PFSK-1 (cell line): ENCODE data around the gene RASGRF1.

Experiments used
- FOXP2 ChIP-seq: optimal IDR thresholded peaks from 2 replicates; pipeline ENCODE3; 2011; ENCODE audit warnings: borderline replicate concordance, control low read depth, inconsistent platforms; ENCODE audit not compliant: insufficient read depth; ENCODE audit errors: extremely low read length, extremely low read depth
- POLR2AphosphoS5 ChIP-seq: IDR thresholded peaks from 2 replicates; pipeline ENCODE4 v1.6.1; 2012; ENCODE audit warnings: low read depth, mild to moderate bottlenecking, control low read depth, low read length, moderate library complexity
- SIN3A ChIP-seq: IDR thresholded peaks from 2 replicates; pipeline ENCODE4 v1.6.1; 2012; ENCODE audit warnings: mild to moderate bottlenecking, low read length, moderate library complexity, borderline replicate concordance; ENCODE audit not compliant: insufficient read depth
- TAF1 ChIP-seq: IDR thresholded peaks from 2 replicates; pipeline ENCODE4 v1.6.1; 2012; ENCODE audit warnings: low read length, control low read depth, borderline replicate concordance; ENCODE audit not compliant: insufficient read depth
- TF ChIP-seq, protein P1 (sequence below), 2 experiments: IDR thresholded peaks; 2 replicates each; pipeline versions ENCODE4 v1.6.1 to v1.8.0; 2011 to 2012; ENCODE audit warnings: low read depth in 2 of 2, low read length in 2 of 2, control low read depth in 1 of 2, inconsistent platforms in 1 of 2, mild to moderate bottlenecking in 1 of 2, moderate library complexity in 1 of 2; ENCODE audit not compliant: insufficient read depth in 1 of 2

Gene RASGRF1

DNA sequence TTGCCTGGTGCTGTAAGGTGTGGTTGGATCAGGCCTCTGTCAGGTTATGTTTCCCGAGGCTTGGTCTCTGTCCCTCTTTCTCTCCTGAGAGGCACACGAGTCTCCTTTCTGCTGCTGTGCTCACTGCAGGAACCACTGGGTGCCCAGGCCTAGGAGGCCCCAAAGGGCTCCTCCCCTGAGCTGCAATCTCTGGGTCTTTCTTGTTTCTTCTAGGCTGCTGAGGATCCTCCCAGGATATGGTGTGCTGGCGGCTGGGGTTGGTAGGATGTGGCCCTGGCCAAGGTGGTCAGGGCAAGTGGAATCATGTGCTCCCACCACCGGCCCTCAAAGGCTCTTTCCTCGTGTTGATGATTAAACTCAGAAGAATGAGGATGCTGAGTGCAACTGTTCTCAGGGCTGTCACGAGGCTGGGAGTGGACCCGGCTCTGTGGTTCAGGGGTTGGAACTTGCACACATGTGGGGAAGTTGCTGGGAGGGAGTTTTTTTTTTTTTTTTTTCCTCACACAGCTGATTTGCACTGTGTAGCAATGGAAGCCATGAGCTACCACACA is 102.1 kb downstream of the RASGRF1 start:
- no peak for TF ChIP-seq POLR2AphosphoS5
- TF ChIP-seq, protein P1, sequence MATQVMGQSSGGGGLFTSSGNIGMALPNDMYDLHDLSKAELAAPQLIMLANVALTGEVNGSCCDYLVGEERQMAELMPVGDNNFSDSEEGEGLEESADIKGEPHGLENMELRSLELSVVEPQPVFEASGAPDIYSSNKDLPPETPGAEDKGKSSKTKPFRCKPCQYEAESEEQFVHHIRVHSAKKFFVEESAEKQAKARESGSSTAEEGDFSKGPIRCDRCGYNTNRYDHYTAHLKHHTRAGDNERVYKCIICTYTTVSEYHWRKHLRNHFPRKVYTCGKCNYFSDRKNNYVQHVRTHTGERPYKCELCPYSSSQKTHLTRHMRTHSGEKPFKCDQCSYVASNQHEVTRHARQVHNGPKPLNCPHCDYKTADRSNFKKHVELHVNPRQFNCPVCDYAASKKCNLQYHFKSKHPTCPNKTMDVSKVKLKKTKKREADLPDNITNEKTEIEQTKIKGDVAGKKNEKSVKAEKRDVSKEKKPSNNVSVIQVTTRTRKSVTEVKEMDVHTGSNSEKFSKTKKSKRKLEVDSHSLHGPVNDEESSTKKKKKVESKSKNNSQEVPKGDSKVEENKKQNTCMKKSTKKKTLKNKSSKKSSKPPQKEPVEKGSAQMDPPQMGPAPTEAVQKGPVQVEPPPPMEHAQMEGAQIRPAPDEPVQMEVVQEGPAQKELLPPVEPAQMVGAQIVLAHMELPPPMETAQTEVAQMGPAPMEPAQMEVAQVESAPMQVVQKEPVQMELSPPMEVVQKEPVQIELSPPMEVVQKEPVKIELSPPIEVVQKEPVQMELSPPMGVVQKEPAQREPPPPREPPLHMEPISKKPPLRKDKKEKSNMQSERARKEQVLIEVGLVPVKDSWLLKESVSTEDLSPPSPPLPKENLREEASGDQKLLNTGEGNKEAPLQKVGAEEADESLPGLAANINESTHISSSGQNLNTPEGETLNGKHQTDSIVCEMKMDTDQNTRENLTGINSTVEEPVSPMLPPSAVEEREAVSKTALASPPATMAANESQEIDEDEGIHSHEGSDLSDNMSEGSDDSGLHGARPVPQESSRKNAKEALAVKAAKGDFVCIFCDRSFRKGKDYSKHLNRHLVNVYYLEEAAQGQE (IDR thresholded peaks at IDR 0.05; ENCODE audit: insufficient read depth in 1 of 2, low read depth in 2 of 2, low read length in 2 of 2), result no peak
- TF ChIP-seq FOXP2, result no peak
- no peak for TF ChIP-seq SIN3A
- TF ChIP-seq TAF1, result no peak

DNA sequence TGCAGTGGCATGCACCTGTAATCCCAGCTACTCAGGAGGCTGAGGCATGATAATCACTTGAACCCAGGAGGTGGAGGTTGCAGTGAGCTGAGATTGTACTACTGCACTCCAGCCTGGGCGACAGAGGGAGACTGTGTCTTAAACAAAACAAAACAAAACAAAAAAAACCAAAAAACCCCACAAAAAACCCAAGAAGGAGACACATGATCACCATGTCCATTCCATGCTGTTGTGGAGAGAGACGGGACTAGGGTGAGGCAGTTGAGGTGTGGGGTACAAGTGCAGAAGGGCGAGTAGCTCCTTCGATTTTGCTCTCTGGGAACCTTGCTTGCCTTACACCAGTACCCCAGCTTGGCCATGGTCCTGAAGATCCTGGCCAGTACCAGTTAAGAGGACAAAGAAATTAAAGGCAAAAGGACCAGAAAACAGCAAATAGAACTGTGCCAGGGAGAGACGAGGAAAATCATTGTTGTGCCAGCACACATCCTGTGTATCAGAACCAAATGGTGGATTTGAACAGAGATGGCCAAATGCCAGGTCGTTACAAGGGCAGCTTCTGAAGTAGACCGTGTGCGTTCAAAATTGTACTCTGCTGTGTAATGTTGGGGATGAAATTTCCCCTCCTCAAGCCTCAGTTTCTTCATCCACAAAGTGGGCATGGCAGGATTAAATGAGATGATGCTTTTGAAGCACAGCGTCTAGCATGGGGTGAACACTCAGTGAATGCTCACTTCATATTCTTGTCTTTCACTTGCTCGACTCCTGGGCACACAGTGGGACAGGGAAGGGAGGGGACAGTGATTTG is 102.8 kb downstream of the RASGRF1 start:
- TF ChIP-seq SIN3A (no peak), POLR2AphosphoS5 (no peak), TAF1 (no peak), FOXP2 (no peak)
- TF ChIP-seq, protein P1 (IDR thresholded peaks at IDR 0.05; ENCODE audit: insufficient read depth in 1 of 2, low read depth in 2 of 2, low read length in 2 of 2), result no peak

DNA sequence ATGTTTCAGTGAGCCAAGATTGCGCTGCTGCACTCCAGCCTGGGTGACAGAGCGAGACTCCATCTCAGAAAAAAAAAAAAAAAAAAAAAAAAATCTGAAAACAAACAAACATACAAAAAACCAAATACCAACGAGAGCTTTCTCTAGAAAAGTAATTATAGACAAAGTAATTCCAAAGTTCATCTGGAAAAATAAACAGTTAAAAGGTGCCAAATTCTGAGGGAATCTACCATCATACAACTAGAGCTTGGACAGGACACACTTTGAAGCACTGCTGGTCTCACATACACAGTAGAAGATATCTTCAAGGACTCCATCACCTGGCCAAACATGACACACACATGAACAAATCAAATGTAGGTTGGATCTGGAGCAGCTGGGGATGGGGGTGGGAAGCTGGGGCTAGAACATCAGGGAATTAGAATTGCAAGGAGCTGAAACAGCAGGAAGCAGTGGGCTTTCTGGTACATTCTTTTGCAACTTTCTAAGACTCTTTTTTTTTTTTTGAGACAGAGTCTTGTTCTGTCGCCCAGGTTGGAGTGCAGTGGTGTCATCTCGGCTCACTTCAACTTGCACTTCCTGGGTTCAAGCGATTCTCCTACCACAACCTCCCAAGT is 104.6 kb downstream of the RASGRF1 start:
- TF ChIP-seq SIN3A (no peak), FOXP2 (no peak), POLR2AphosphoS5 (no peak), TAF1 (no peak)
- TF ChIP-seq, protein P1 (IDR thresholded peaks at IDR 0.05; ENCODE audit: insufficient read depth in 1 of 2, low read depth in 2 of 2, low read length in 2 of 2), result no peak

DNA sequence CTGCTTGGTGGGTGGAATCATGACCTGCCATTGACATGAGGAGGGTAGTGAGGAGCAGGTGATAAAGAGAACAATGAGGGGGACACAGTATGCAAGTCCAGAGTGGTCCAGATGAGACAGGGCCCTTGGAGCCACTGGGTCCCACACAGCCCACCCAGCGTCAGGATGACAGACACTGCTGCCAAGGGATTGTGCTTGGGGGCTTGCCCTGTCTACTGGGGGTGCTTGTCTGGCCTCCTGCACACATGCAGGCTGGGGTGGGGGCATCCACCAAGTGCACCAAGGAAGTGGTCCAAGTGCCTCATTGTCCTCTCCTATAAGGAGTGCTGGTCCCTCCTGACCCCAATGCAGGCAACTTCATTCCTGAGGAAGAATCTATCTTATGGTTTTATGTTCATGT is 106.5 kb downstream of the RASGRF1 start:
- TF ChIP-seq TAF1, result no peak
- TF ChIP-seq FOXP2, result no peak
- TF ChIP-seq POLR2AphosphoS5, result no peak
- TF ChIP-seq SIN3A, result no peak
- TF ChIP-seq, protein P1 (IDR thresholded peaks at IDR 0.05; ENCODE audit: insufficient read depth in 1 of 2, low read depth in 2 of 2, low read length in 2 of 2), result no peak
